ENCODE measurements around the gene HOOK2.
"Not testable (repeated sequence)": the region's sequence is repeated elsewhere in the genome, so short reads cannot be mapped to it uniquely, and the experiment has no call there.

The HOOK2 gene

GRCh38 chr19:12756150-12756883, 19.0 kb downstream of the HOOK2 start:
- in situ Hi-C loops (cut with MboI; ENCODE audit: low sequenced_read_pairs) = no loop called here

- in situ Hi-C loops (cut with MboI; ENCODE audit: low sequenced_read_pairs) = no loop called here
These were observed 20.7 kb downstream of the HOOK2 start for GRCh38 chr19:12754465-12755196.

- in situ Hi-C loops (cut with MboI; ENCODE audit: low sequenced_read_pairs) = no loop called here
These were observed 23.1 kb downstream of the HOOK2 start for GRCh38 chr19:12752056-12752781.

- in situ Hi-C loops (cut with MboI; ENCODE audit: low sequenced_read_pairs) = no loop called here
These were observed 23.7 kb downstream of the HOOK2 start, which contains the start of gene BEST2 for GRCh38 chr19:12751635-12752034. Gene BEST2 (plus strand): TSS chr19:12751791. CDS start chr19:12752593, 802 bp downstream.

- in situ Hi-C loops (cut with MboI; ENCODE audit: low sequenced_read_pairs) = no loop called here
These were observed 24.5 kb downstream of the HOOK2 start for GRCh38 chr19:12750851-12751250.

GRCh38 chr19:12749938-12750521, 25.3 kb downstream of the HOOK2 start:
- in situ Hi-C loops (cut with MboI; ENCODE audit: low sequenced_read_pairs) = no loop called here

- in situ Hi-C loops (cut with MboI; ENCODE audit: low sequenced_read_pairs) = no loop called here
These were observed 26.9 kb downstream of the HOOK2 start for GRCh38 chr19:12748489-12748888.

- in situ Hi-C loops (cut with MboI; ENCODE audit: low sequenced_read_pairs) = no loop called here
These were observed 30.0 kb downstream of the HOOK2 start for GRCh38 chr19:12745166-12745897.

- in situ Hi-C loops (cut with MboI; ENCODE audit: low sequenced_read_pairs) = no loop called here
These were observed 37.5 kb downstream of the HOOK2 start for GRCh38 chr19:12737835-12738351.

- in situ Hi-C loops (cut with MboI; ENCODE audit: low sequenced_read_pairs) = no loop called here
These were observed 38.1 kb downstream of the HOOK2 start, which contains the start of gene GET3 for GRCh38 chr19:12736995-12737834. Gene GET3 (plus strand): TSS chr19:12737497. CDS start chr19:12737506, 9 bp downstream.

- in situ Hi-C loops (cut with MboI; ENCODE audit: low sequenced_read_pairs) = no loop called here
These were observed 41.8 kb downstream of the HOOK2 start for GRCh38 chr19:12733369-12734214.

- in situ Hi-C loops (cut with MboI; ENCODE audit: low sequenced_read_pairs) = no loop called here
These were observed 44.0 kb downstream of the HOOK2 start for GRCh38 chr19:12731337-12731736.

GRCh38 chr19:12730064-12730463, 45.3 kb downstream of the HOOK2 start:
- in situ Hi-C loops (cut with MboI; ENCODE audit: low sequenced_read_pairs) = no loop called here

- in situ Hi-C loops (cut with MboI; ENCODE audit: low sequenced_read_pairs) = no loop called here
These were observed 47.5 kb downstream of the HOOK2 start for GRCh38 chr19:12727745-12728433.

- in situ Hi-C loops (cut with MboI; ENCODE audit: low sequenced_read_pairs) = no loop called here
These were observed 48.4 kb downstream of the HOOK2 start for GRCh38 chr19:12726988-12727316.

GRCh38 chr19:12725612-12726011, 49.7 kb downstream of the HOOK2 start:
- in situ Hi-C loops (cut with MboI; ENCODE audit: low sequenced_read_pairs) = not testable (repeated sequence)

- in situ Hi-C loops (cut with MboI; ENCODE audit: low sequenced_read_pairs) = no loop called here
These were observed 51.5 kb downstream of the HOOK2 start, which contains the start of gene TNPO2 for GRCh38 chr19:12723641-12724426. Gene TNPO2 (minus strand): TSS chr19:12723932. CDS start chr19:12720977, 2,955 bp downstream.

All from HL-60/S4 (cell line).